ENCODE results near the gene NEK8. TPM values are rescaled to one million over a fixed set of nuclear protein-coding genes. Genes with fewer than 3 reads are reported as not detected.
"Not testable (repeated sequence)": the region's sequence is repeated elsewhere in the genome, so short reads cannot be mapped to it uniquely, and the experiment has no call there.

The NEK8 gene
- total RNA-seq, 4 donors from 2014 or later: 3.9 to 14.0 (median 8.1) TPM

DNA sequence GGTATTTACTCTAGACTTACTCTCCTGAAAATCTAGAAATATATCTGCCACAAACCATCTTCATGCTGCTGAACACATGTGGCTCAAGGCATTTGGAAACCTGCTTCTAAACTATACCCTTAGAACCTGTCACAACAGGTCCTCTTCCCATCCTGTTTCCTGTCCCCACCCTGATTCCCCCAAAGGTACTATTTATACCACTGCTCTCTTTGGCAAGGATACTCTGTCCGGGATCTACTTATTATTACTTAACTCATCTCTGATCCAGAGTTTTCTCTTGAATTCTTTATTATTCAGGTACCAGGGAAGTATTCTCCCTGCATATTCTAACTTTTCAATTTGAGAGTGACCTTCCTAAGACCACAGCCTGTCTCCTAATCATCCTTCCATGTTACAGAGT lies 48.6 kb downstream of the NEK8 start:
- no peaks in the 10 kb centered on the region for H3K27me3 ChIP-seq
- no peaks in the 10 kb centered on the region for H3K4me1 ChIP-seq
- intact Hi-C loops (cut with DNase I): no loop called here
- H3K4me3 ChIP-seq (replicated peaks in 1 of 3): no peak overlapping the region
- TF ChIP-seq, protein P1, sequence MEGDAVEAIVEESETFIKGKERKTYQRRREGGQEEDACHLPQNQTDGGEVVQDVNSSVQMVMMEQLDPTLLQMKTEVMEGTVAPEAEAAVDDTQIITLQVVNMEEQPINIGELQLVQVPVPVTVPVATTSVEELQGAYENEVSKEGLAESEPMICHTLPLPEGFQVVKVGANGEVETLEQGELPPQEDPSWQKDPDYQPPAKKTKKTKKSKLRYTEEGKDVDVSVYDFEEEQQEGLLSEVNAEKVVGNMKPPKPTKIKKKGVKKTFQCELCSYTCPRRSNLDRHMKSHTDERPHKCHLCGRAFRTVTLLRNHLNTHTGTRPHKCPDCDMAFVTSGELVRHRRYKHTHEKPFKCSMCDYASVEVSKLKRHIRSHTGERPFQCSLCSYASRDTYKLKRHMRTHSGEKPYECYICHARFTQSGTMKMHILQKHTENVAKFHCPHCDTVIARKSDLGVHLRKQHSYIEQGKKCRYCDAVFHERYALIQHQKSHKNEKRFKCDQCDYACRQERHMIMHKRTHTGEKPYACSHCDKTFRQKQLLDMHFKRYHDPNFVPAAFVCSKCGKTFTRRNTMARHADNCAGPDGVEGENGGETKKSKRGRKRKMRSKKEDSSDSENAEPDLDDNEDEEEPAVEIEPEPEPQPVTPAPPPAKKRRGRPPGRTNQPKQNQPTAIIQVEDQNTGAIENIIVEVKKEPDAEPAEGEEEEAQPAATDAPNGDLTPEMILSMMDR (IDR thresholded peaks at IDR 0.05): no peak
- no peak for TF ChIP-seq POLR2A (IDR thresholded peaks at IDR 0.05)
- no peaks in the 10 kb centered on the region for H3K36me3 ChIP-seq
- DNase-seq: no peak
- WGBS, 2 donors: 65 to 72% methylated on average over 1 of the region's 1 CpG
- no peaks in the 10 kb centered on the region for H3K9me3 ChIP-seq
- H3K27ac ChIP-seq: peak overlapping the region in 1 of 3 donors; percentile 32

DNA sequence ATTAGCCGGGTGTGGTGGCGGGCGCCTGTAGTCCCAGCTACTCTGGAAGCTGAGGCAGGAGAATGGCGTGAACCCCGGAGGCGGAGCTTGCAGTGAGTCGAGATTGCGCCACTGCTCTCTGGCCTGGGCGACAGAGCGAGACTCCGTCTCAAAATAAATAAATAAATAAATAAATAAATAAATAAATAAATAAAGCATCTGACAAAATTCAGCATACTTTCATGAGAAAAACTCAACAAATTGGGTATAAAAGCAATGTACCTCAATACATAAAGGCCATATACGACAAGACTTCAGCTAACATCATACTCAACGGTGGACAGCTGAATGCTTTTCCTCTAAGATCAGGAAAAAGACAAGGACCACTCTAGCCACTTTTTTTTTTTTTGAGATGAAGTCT lies 51.0 kb downstream of the NEK8 start:
- DNase-seq; intact Hi-C loops (cut with DNase I): not testable (repeated sequence)

DNA sequence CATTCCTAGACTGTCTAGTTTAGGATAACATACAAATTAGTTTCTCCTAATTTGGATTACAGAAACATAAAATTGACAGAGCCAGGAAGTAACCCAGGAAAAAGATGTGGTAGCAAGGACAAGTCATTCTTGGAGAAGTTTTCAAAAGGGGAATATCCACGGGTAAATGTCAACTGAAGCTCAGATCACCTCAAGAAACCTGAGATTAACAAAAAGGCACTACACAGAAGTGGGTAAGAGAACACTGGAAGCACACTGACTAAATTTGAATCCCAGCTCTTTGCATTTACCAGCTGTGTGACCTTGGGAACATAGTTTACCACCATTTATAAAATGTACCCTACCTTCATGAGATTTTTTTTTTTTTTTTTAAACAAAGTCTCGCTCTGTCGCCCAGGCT lies 54.6 kb downstream of the NEK8 start:
- no peak for DNase-seq
- TF ChIP-seq, protein P1 (IDR thresholded peaks at IDR 0.05): no peak
- no peak for TF ChIP-seq POLR2A (IDR thresholded peaks at IDR 0.05)
- Histone ChIP-seq H3K9me3 (no peaks in the 10 kb centered on the region), H3K27me3 (no peaks in the 10 kb centered on the region), H3K27ac (no peak overlapping the region), H3K4me3 (replicated peaks in 1 of 3) (no peak overlapping the region), H3K4me1 (no peaks in the 10 kb centered on the region), H3K36me3 (no peaks in the 10 kb centered on the region)
- 80 to 83% methylated on average over 3 of the region's 3 CpGs for whole genome bisulfite sequencing, 2 donors
- intact Hi-C loops (cut with DNase I): no loop called here

More for the DNA sequence above, 51.0 kb downstream of the NEK8 start:
- H3K27ac ChIP-seq; H3K9me3 ChIP-seq; H3K27me3 ChIP-seq; H3K4me3 ChIP-seq (replicated peaks in 1 of 3); H3K4me1 ChIP-seq; H3K36me3 ChIP-seq: not testable (repeated sequence)
- WGBS, 2 donors: 94 to 98% methylated on average over 13 of the region's 13 CpGs

DNA sequence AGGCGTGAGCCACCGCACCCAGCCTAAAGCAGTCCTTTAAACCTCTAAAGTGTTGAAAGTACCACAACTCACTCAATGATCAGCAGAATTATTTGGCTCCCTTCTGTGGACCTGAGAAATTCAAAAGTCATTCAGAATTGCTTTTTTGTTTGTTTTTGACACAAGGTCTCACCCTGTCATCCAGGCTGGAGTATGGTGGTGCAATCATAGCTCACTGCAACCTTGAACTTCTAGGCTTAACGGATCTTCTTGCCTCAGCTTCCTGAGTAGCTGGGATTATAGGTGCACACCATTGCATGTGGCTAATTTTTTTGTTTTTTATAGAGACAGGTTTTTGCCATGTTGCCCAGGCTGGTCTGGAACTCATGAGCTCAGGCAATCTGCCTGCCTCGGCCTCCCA lies 59.5 kb downstream of the NEK8 start:
- H3K4me1 ChIP-seq: peaks cover 0 to 3% of the 10 kb centered on the region in 2 donors
- H3K36me3 ChIP-seq: no peaks in the 10 kb centered on the region
- H3K27ac ChIP-seq: no peak overlapping the region
- TF ChIP-seq, protein P1 (IDR thresholded peaks at IDR 0.05): no peak
- no peak for TF ChIP-seq POLR2A (IDR thresholded peaks at IDR 0.05)
- 93 to 100% methylated on average over 4 of the region's 4 CpGs for WGBS, 2 donors
- no peaks in the 10 kb centered on the region for H3K27me3 ChIP-seq
- no peaks in the 10 kb centered on the region for H3K9me3 ChIP-seq
- no peak overlapping the region for H3K4me3 ChIP-seq (replicated peaks in 1 of 3)
- no peak for DNase-seq
- intact Hi-C loops (cut with DNase I): no loop called here

Small RNAs within 50 kb of the gene (small RNA-seq; reads per million reads assigned to genes)
- gene SNORD42A (not detected), gene SNORD42B (not detected), gene SNORD4A (not detected), gene SNORD4B (not detected)

Other genes starting within 250 kb of the NEK8 start
- under 1 TPM in 1 of 4 donors, not detected in 3; 0.34 TPM for gene FOXN1, start 222.4 kb upstream of the NEK8 start, total RNA-seq
- gene UNC119, start 176.2 kb upstream of the NEK8 start, total RNA-seq: 10 to 100 TPM; 29.8 to 43.9 (median 36.0) TPM
- gene PIGS, start 157.3 kb upstream of the NEK8 start, total RNA-seq: 100 to 1,000 TPM in 1 of 4 donors, 10 to 100 TPM in 3; 37.2 to 111 (median 74.7) TPM
- gene ALDOC, start 151.9 kb upstream of the NEK8 start, total RNA-seq: 10 to 100 TPM in 1 of 4 donors, 1 to 10 TPM in 3; 6.0 to 13.1 (median 8.7) TPM
- gene SPAG5, start 129.8 kb upstream of the NEK8 start, total RNA-seq: 10 to 100 TPM in 2 of 4 donors, 1 to 10 TPM in 2; 4.4 to 27.0 (median 9.9) TPM
- gene RSKR, start 114.6 kb upstream of the NEK8 start, total RNA-seq: 10 to 100 TPM in 1 of 4 donors, 1 to 10 TPM in 3; 4.2 to 13.1 (median 9.5) TPM
- gene BLTP2, start 83.6 kb upstream of the NEK8 start, total RNA-seq: 100 to 1,000 TPM in 3 of 4 donors, 10 to 100 TPM in 1; 96.5 to 153 (median 129) TPM
- 10 to 100 TPM; 28.9 to 74.6 (median 48.6) TPM for gene SDF2, start 66.9 kb upstream of the NEK8 start, total RNA-seq
- gene SUPT6H, start 66.6 kb upstream of the NEK8 start, total RNA-seq: 100 to 1,000 TPM in 1 of 4 donors, 10 to 100 TPM in 3; 49.2 to 117 (median 61.6) TPM
- 1 to 10 TPM in 2 of 4 donors, under 1 TPM in 1, not detected in 1; 0.46 to 4.3 (median 1.1) TPM for gene PROCA1, start 16.9 kb upstream of the NEK8 start, total RNA-seq
- 100 to 1,000 TPM; 136 to 186 (median 159) TPM for gene RAB34, start 10.9 kb upstream of the NEK8 start, total RNA-seq
- gene RPL23A, start 8.8 kb upstream of the NEK8 start, total RNA-seq: 100 to 1,000 TPM; 181 to 750 (median 443) TPM
- gene TLCD1, start 2.6 kb upstream of the NEK8 start, total RNA-seq: 10 to 100 TPM in 1 of 4 donors, 1 to 10 TPM in 3; 1.6 to 21.4 (median 5.1) TPM
- gene TRAF4, start 15.2 kb downstream of the NEK8 start, total RNA-seq: 10 to 100 TPM; 33.3 to 64.3 (median 44.3) TPM
- 10 to 100 TPM; 14.1 to 22.6 (median 15.8) TPM for gene FAM222B, start 114.0 kb downstream of the NEK8 start, total RNA-seq
- 10 to 100 TPM; 23.1 to 59.3 (median 41.2) TPM for gene ERAL1, start 126.2 kb downstream of the NEK8 start, total RNA-seq
- 10 to 100 TPM; 55.0 to 75.0 (median 62.7) TPM for gene FLOT2, start 168.9 kb downstream of the NEK8 start, total RNA-seq
- 10 to 100 TPM; 10.6 to 16.2 (median 13.3) TPM for gene DHRS13, start 174.3 kb downstream of the NEK8 start, total RNA-seq
- 10 to 100 TPM; 22.0 to 62.9 (median 60.1) TPM for gene PHF12, start 222.7 kb downstream of the NEK8 start, total RNA-seq